ENCODE results near the gene TRIM51G.
"Not testable (repeated sequence)": the region's sequence is repeated elsewhere in the genome, so short reads cannot be mapped to it uniquely, and the experiment has no call there.

TRIM51G gene

GRCh38 chr11:48983785-48984184 is at the start of gene TRIM51G:
TSS of gene TRIM51G (minus strand) at chr11:48983885. CDS start at chr11:48981695, 2,190 bp downstream.
- DNase-seq = not testable (repeated sequence)

GRCh38 chr11:49028523-49028922 is 44.8 kb upstream of the TRIM51G start, which contains the start of gene TRIM49B:
TSS of gene TRIM49B (plus strand) at chr11:49028823. CDS start at chr11:49031600, 2,777 bp downstream.
- DNase-seq = not testable (repeated sequence)

- not testable (repeated sequence) for DNase-seq
Observed at GRCh38 chr11:48968592-48968991, 15.1 kb downstream of the TRIM51G start.

GRCh38 chr11:48955315-48956049 is 28.2 kb downstream of the TRIM51G start:
- DNase-seq = not testable (repeated sequence)

- DNase-seq = not testable (repeated sequence)
Observed at GRCh38 chr11:48945796-48946195, 37.9 kb downstream of the TRIM51G start.

All from NCI-H2227 treated with DMSO at 0.1 percent for 48 hours (cell line).